Osteoblast (primary cell): ENCODE measurements around the gene AIDA. TPM values are rescaled to one million over a fixed set of nuclear protein-coding genes. Genes with fewer than 3 reads are reported as not detected.

Source experiments
- DNase-seq: peaks from one replicate; pipeline ENCODE4 v3.0.0; 2011; ENCODE audit warnings: low spot score, mixed read lengths; ENCODE audit not compliant: insufficient read length; ENCODE audit errors: missing footprints
- H2AFZ ChIP-seq: 2 replicates; pipeline ENCODE4 v1.6.0; 2011; ENCODE audit warnings: mild to moderate bottlenecking, low read length
- H3K27ac ChIP-seq: 2 replicates; pipeline ENCODE4 v1.5.1; 2011; ENCODE audit warnings: mild to moderate bottlenecking, low read depth, low read length, moderate library complexity
- H3K27me3 ChIP-seq: 2 replicates; pipeline ENCODE4 v1.6.0; 2012; ENCODE audit warnings: mild to moderate bottlenecking, control low read depth, inconsistent platforms, low read length, moderate library complexity; ENCODE audit not compliant: insufficient read depth
- H3K36me3 ChIP-seq: 2 replicates; pipeline ENCODE4 v1.5.1; 2011; ENCODE audit warnings: mild to moderate bottlenecking, low read length, control low read depth, moderate library complexity; ENCODE audit not compliant: insufficient read depth
- H3K4me1 ChIP-seq: 2 replicates; pipeline ENCODE4 v1.5.1; 2011; ENCODE audit warnings: mild to moderate bottlenecking, low read length, control low read depth, moderate library complexity; ENCODE audit not compliant: insufficient read depth
- H3K4me2 ChIP-seq: 2 replicates; pipeline ENCODE4 v1.6.0; 2011; ENCODE audit warnings: mild to moderate bottlenecking, low read length; ENCODE audit not compliant: insufficient read depth
- H3K4me3 ChIP-seq: fragments of 200-600 bp; sonication (generic); 3 replicates; pipeline ENCODE4 v1.5.1; 2012; ENCODE audit warnings: mild to moderate bottlenecking, low read length, inconsistent platforms; ENCODE audit not compliant: insufficient read depth
- H3K79me2 ChIP-seq: 2 replicates; pipeline ENCODE4 v1.6.0; 2012; ENCODE audit warnings: mild to moderate bottlenecking, low read length, control low read depth, inconsistent platforms; ENCODE audit not compliant: insufficient read depth
- H3K9me3 ChIP-seq: 2 replicates; pipeline ENCODE4 v1.5.1; 2011; ENCODE audit warnings: low read depth, low read length, control low read depth
- H4K20me1 ChIP-seq: 2 replicates; pipeline ENCODE4 v1.6.0; 2012; ENCODE audit warnings: mild to moderate bottlenecking, low read length, control low read depth; ENCODE audit not compliant: insufficient read depth
- CTCF ChIP-seq: IDR thresholded peaks from 2 replicates; pipeline ENCODE4 v1.5.1; 2011; ENCODE audit warnings: mild to moderate bottlenecking, low read depth, low read length, moderate library complexity; ENCODE audit errors: extremely low read depth
- total RNA-seq: library from RNA; depleted of rRNA; stranded (reverse); fragments of >200 nt; gene quantifications from 2 replicates; pipeline ENCODE4 v1.2.3, GENCODE V29; 2012

The AIDA gene, protein sequence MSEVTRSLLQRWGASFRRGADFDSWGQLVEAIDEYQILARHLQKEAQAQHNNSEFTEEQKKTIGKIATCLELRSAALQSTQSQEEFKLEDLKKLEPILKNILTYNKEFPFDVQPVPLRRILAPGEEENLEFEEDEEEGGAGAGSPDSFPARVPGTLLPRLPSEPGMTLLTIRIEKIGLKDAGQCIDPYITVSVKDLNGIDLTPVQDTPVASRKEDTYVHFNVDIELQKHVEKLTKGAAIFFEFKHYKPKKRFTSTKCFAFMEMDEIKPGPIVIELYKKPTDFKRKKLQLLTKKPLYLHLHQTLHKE
- 45.6 and 54.2 TPM in 2 replicates for total RNA-seq

DNA sequence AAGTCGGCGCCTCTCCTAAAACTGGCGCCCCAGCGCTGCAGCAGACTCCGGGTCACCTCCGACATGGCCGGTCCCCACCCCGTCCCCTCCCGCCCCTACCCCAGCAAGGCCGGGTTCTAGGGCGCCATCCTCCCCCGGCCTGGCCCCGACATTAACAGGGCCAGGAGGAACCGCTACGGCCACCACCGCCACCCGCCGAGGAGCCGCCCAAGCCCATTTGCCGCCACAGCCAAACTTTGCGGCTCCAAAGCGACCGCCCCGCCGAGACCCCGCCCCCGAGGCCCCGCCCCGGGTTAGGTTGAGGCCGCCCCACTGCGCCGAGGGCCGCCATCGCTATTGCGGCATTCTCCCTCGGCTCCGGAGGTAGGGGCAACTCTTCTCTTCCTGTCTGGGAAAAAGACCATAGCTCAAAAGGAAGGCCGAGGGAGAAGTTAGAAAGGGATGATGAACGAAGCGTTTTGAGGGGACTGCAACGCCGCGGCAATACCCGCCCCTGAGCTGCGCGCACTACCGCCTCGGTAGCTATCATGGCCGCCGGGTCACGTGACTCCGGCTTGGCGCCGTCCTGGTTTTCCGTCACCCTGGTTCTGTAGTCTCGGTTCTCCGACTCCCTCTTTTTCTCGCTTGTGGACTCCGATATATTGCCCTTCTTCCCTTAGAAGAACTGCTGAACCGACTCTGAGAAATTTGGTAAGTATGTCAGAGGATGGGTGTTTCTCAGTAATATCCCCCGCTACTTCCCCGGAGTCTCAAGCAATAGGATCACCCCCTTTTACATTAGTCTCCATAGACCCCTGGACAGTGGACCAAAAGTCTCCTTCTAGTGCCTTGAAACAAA lies at the start of gene AIDA, which contains the start of gene BROX:
Gene AIDA, minus strand, starts transcription at position 239 of the 838 bp plus-strand sequence. Its CDS starts 174 bp downstream, at position 65.
Gene BROX, plus strand, starts transcription at position 312 of the 838 bp plus-strand sequence. CDS start 3,136 bp downstream, outside the sequence.
- peak within 1 kb of the TSS; percentile 99 for H3K27ac ChIP-seq
- peak; percentile 96 for DNase-seq
- H3K79me2 ChIP-seq, result peaks cover 76% of the 10 kb centered on the region
- no peaks in the 10 kb centered on the region for H3K27me3 ChIP-seq
- TF ChIP-seq CTCF, result no peak
- H3K4me3 ChIP-seq, result peak within 1 kb of the TSS; percentile 84
- peaks cover 3% of the 10 kb centered on the region for H4K20me1 ChIP-seq
- H3K9me3 ChIP-seq, result no peaks in the 10 kb centered on the region
- H3K4me1 ChIP-seq, result peaks cover 11% of the 10 kb centered on the region
- H3K4me2 ChIP-seq, result peak within 1 kb of the TSS; percentile 92
- H3K36me3 ChIP-seq, result peaks cover 18% of the 10 kb centered on the region
- peak within 1 kb of the TSS; percentile 96 for H2AFZ ChIP-seq

DNA sequence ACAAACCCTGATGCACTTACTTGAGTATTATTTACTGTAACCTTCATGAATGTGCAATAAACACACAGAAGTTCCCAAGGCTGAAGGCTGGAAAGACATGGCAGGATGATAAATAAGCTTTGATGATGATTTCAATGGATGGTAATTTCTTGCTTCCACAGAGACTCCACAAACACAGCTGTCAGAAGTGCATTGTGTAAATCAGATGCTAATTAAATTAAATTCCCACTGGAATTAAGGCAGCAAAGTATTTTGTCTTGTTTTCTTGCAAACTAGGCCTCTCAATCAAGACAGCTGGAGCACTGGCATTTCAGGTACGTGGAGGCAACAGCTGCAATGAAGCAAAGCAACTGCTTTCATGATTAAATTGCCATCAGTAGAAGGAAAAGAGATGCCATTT lies 48.8 kb upstream of the AIDA start:
- Histone ChIP-seq H2AFZ (no peak overlapping the region), H3K79me2 (no peaks in the 10 kb centered on the region), H3K27ac (no peak overlapping the region), H4K20me1 (no peaks in the 10 kb centered on the region), H3K27me3 (peaks cover 10% of the 10 kb centered on the region), H3K36me3 (no peaks in the 10 kb centered on the region), H3K9me3 (no peaks in the 10 kb centered on the region), H3K4me3 (no peak overlapping the region), H3K4me2 (no peak overlapping the region), H3K4me1 (no peaks in the 10 kb centered on the region)
- DNase-seq, result no peak
- TF ChIP-seq CTCF, result no peak

- no peak overlapping the region for H3K4me2 ChIP-seq
- no peaks in the 10 kb centered on the region for H3K9me3 ChIP-seq
- TF ChIP-seq CTCF, result no peak
- no peaks in the 10 kb centered on the region for H3K79me2 ChIP-seq
- no peaks in the 10 kb centered on the region for H4K20me1 ChIP-seq
- peaks cover 10% of the 10 kb centered on the region for H3K27me3 ChIP-seq
- H3K27ac ChIP-seq, result no peak overlapping the region
- no peak overlapping the region for H3K4me3 ChIP-seq
- H3K4me1 ChIP-seq, result peaks cover 7% of the 10 kb centered on the region
- no peak overlapping the region for H2AFZ ChIP-seq
- no peaks in the 10 kb centered on the region for H3K36me3 ChIP-seq
- no peak for DNase-seq
These were observed 47.3 kb upstream of the AIDA start for GRCh38 chr1:222759451-222760035.
